ENCODE data around the gene SCUBE1. TPM values are rescaled to one million over a fixed set of nuclear protein-coding genes. Genes with fewer than 3 reads are reported as not detected.

Gene SCUBE1
- total RNA-seq, 1 experiment from 2014 or later: not detected

- no peaks in the 10 kb centered on the region for H3K36me3 ChIP-seq
- H3K27ac ChIP-seq: no peak overlapping the region
- no peak overlapping the region for H3K4me3 ChIP-seq
- no peaks in the 10 kb centered on the region for H3K4me1 ChIP-seq (replicated peaks)
- peaks cover 21% of the 10 kb centered on the region; the same call in 1 of the 2 replicates for H3K27me3 ChIP-seq (replicated peaks)
- no peak for DNase-seq (ENCODE audit: low read depth in 1 of 2, low spot score in 2 of 2)
- no peaks in the 10 kb centered on the region for H3K9me3 ChIP-seq (replicated peaks)
Measured at GRCh38 chr22:43241699-43242386, 101.3 kb downstream of the SCUBE1 start.

GRCh38 chr22:43241138-43241597 lies 102.0 kb downstream of the SCUBE1 start:
- Histone ChIP-seq H3K27me3 (replicated peaks) (peaks cover 21% of the 10 kb centered on the region; the same call in 1 of the 2 replicates), H3K4me1 (replicated peaks) (no peaks in the 10 kb centered on the region), H3K36me3 (no peaks in the 10 kb centered on the region), H3K27ac (no peak overlapping the region), H3K9me3 (replicated peaks) (no peaks in the 10 kb centered on the region), H3K4me3 (no peak overlapping the region)
- DNase-seq (ENCODE audit: low read depth in 1 of 2, low spot score in 2 of 2): no peak

- peaks cover 23% of the 10 kb centered on the region; the same call in 1 of the 2 replicates for H3K27me3 ChIP-seq (replicated peaks)
Measured at GRCh38 chr22:43240614-43241013, 102.6 kb downstream of the SCUBE1 start.

GRCh38 chr22:43239956-43240355 lies 103.2 kb downstream of the SCUBE1 start:
- Histone ChIP-seq H3K27me3 (replicated peaks) (peaks cover 23% of the 10 kb centered on the region; the same call in 1 of the 2 replicates), H3K4me1 (replicated peaks) (no peaks in the 10 kb centered on the region), H3K27ac (no peak overlapping the region)

More at GRCh38 chr22:43240614-43241013, 102.6 kb downstream of the SCUBE1 start:
- Histone ChIP-seq H3K9me3 (replicated peaks) (no peaks in the 10 kb centered on the region), H3K4me1 (replicated peaks) (no peaks in the 10 kb centered on the region), H3K27ac (no peak overlapping the region), H3K36me3 (no peaks in the 10 kb centered on the region), H3K4me3 (no peak overlapping the region)
- no peak for DNase-seq (ENCODE audit: low read depth in 1 of 2, low spot score in 2 of 2)

GRCh38 chr22:43239193-43239780 lies 103.9 kb downstream of the SCUBE1 start:
- Histone ChIP-seq H3K9me3 (replicated peaks) (no peaks in the 10 kb centered on the region), H3K27me3 (replicated peaks) (peaks cover 23% of the 10 kb centered on the region; the same call in 1 of the 2 replicates), H3K27ac (no peak overlapping the region), H3K36me3 (no peaks in the 10 kb centered on the region), H3K4me1 (replicated peaks) (no peaks in the 10 kb centered on the region), H3K4me3 (no peak overlapping the region)
- DNase-seq (ENCODE audit: low read depth in 1 of 2, low spot score in 2 of 2): no peak

More at GRCh38 chr22:43239956-43240355, 103.2 kb downstream of the SCUBE1 start:
- DNase-seq (ENCODE audit: low read depth in 1 of 2, low spot score in 2 of 2): no peak
- Histone ChIP-seq H3K4me3 (no peak overlapping the region), H3K9me3 (replicated peaks) (no peaks in the 10 kb centered on the region), H3K36me3 (no peaks in the 10 kb centered on the region)

GRCh38 chr22:43238526-43239006 lies 104.6 kb downstream of the SCUBE1 start:
- no peak overlapping the region for H3K4me3 ChIP-seq
- H3K9me3 ChIP-seq (replicated peaks): no peaks in the 10 kb centered on the region
- H3K4me1 ChIP-seq (replicated peaks): no peaks in the 10 kb centered on the region
- DNase-seq (ENCODE audit: low read depth in 1 of 2, low spot score in 2 of 2): no peak
- H3K27me3 ChIP-seq (replicated peaks): peaks cover 28% of the 10 kb centered on the region
- no peaks in the 10 kb centered on the region for H3K36me3 ChIP-seq
- H3K27ac ChIP-seq: no peak overlapping the region

- Histone ChIP-seq H3K27ac (no peak overlapping the region), H3K36me3 (no peaks in the 10 kb centered on the region), H3K9me3 (replicated peaks) (no peaks in the 10 kb centered on the region), H3K4me3 (no peak overlapping the region), H3K4me1 (replicated peaks) (no peaks in the 10 kb centered on the region), H3K27me3 (replicated peaks) (peaks cover 36% of the 10 kb centered on the region)
- no peak for DNase-seq (ENCODE audit: low read depth in 1 of 2, low spot score in 2 of 2)
Measured at GRCh38 chr22:43237280-43237679, 105.9 kb downstream of the SCUBE1 start.

- Histone ChIP-seq H3K36me3 (no peaks in the 10 kb centered on the region), H3K9me3 (replicated peaks) (no peaks in the 10 kb centered on the region), H3K4me3 (no peak overlapping the region), H3K27ac (no peak overlapping the region), H3K27me3 (replicated peaks) (peaks cover 36% of the 10 kb centered on the region), H3K4me1 (replicated peaks) (no peaks in the 10 kb centered on the region)
- DNase-seq (ENCODE audit: low read depth in 1 of 2, low spot score in 2 of 2): no peak
Measured at GRCh38 chr22:43236411-43237166, 106.6 kb downstream of the SCUBE1 start.

GRCh38 chr22:43235445-43236409 lies 107.4 kb downstream of the SCUBE1 start:
- Histone ChIP-seq H3K36me3 (no peaks in the 10 kb centered on the region), H3K4me1 (replicated peaks) (no peaks in the 10 kb centered on the region), H3K27ac (no peak overlapping the region), H3K27me3 (replicated peaks) (peaks cover 36% of the 10 kb centered on the region), H3K9me3 (replicated peaks) (no peaks in the 10 kb centered on the region), H3K4me3 (no peak overlapping the region)
- no peak for DNase-seq (ENCODE audit: low read depth in 1 of 2, low spot score in 2 of 2)

- Histone ChIP-seq H3K27ac (no peak overlapping the region), H3K4me1 (replicated peaks) (no peaks in the 10 kb centered on the region), H3K27me3 (replicated peaks) (peaks cover 25% of the 10 kb centered on the region), H3K4me3 (no peak overlapping the region), H3K9me3 (replicated peaks) (no peaks in the 10 kb centered on the region), H3K36me3 (no peaks in the 10 kb centered on the region)
- no peak for DNase-seq (ENCODE audit: low read depth in 1 of 2, low spot score in 2 of 2)
Measured at GRCh38 chr22:43234264-43234988, 108.7 kb downstream of the SCUBE1 start.

- no peak for DNase-seq (ENCODE audit: low read depth in 1 of 2, low spot score in 2 of 2)
- H3K27ac ChIP-seq: no peak overlapping the region
- peaks cover 22% of the 10 kb centered on the region for H3K27me3 ChIP-seq (replicated peaks)
- no peaks in the 10 kb centered on the region for H3K9me3 ChIP-seq (replicated peaks)
- no peaks in the 10 kb centered on the region for H3K4me1 ChIP-seq (replicated peaks)
- no peak overlapping the region for H3K4me3 ChIP-seq
- H3K36me3 ChIP-seq: no peaks in the 10 kb centered on the region
Measured at GRCh38 chr22:43233529-43233928, 109.6 kb downstream of the SCUBE1 start.

GRCh38 chr22:43232445-43232844 lies 110.7 kb downstream of the SCUBE1 start:
- Histone ChIP-seq H3K4me3 (no peak overlapping the region), H3K36me3 (no peaks in the 10 kb centered on the region), H3K9me3 (replicated peaks) (no peaks in the 10 kb centered on the region), H3K4me1 (replicated peaks) (no peaks in the 10 kb centered on the region), H3K27ac (no peak overlapping the region), H3K27me3 (replicated peaks) (peaks cover 16% of the 10 kb centered on the region)
- no peak for DNase-seq (ENCODE audit: low read depth in 1 of 2, low spot score in 2 of 2)

Data from SJSA1 (cell line).